ENCODE measurements around the gene TRDN.

The TRDN gene

GRCh38 chr6:123189816-123190215 lies 446.9 kb downstream of the TRDN start:
- DNase-seq (ENCODE audit: low spot score in 2 of 2) (no peak), ATAC-seq (ENCODE audit: low read depth) (no peak)
- Mint-ChIP-seq H3K36me3 (no peaks in the 10 kb centered on the region), H3K4me1 (no peaks in the 10 kb centered on the region), H3K4me3 (no peak overlapping the region), H3K9me3 (peaks cover 6% of the 10 kb centered on the region), H3K27me3 (no peaks in the 10 kb centered on the region), H3K27ac (no peak overlapping the region)

DNA sequence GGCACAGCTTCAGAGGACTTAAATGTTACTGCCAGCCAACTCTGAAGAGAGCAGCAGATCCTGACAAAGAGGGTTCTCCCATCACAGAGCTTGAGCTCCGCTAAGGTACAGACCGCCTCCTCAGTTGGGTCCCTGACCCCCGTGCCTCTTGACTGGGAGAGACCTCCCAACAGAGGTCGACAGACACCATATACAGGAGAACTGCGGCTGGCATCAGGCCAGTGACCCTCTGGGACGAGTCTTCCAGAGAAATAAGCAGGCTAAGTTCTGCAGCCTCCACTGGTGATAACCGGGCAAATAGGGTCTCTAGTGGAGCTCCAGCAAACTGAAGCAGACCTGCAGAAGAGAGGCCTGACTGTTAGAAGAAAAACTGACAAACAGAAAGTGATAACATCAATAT lies 453.8 kb downstream of the TRDN start:
- Mint-ChIP-seq H3K9me3 (peaks cover 6% of the 10 kb centered on the region), H3K4me3 (no peak overlapping the region), H3K27ac (no peak overlapping the region), H3K36me3 (no peaks in the 10 kb centered on the region), H3K27me3 (no peaks in the 10 kb centered on the region), H3K4me1 (no peaks in the 10 kb centered on the region)
- DNase-seq (ENCODE audit: low spot score in 2 of 2) (no peak), ATAC-seq (ENCODE audit: low read depth) (no peak)

DNA sequence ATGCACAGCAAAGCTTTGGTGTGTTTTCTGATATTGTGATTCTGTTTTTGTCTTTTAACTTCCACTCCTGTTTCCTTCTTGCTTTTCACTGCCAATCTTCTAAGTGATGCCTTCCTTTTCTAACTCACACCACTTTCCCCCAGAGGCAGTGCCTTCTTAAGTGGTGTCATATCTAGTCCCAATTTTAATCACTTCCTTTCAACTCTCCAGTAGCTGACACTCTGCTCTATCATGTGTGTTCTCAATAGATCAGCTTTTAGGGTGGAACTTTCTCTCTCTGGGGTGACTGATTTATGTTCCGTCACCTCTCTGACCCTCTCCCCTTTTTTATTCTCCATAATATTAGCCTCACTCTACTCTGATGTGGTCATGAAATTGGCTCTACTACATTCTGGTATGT lies 460.0 kb downstream of the TRDN start:
- ATAC-seq (ENCODE audit: low read depth) (no peak), DNase-seq (ENCODE audit: low spot score in 2 of 2) (no peak)
- H3K4me3 Mint-ChIP-seq, result no peak overlapping the region
- H3K27ac Mint-ChIP-seq, result no peak overlapping the region
- no peaks in the 10 kb centered on the region for H3K4me1 Mint-ChIP-seq
- no peaks in the 10 kb centered on the region for H3K36me3 Mint-ChIP-seq
- H3K27me3 Mint-ChIP-seq, result no peaks in the 10 kb centered on the region
- peaks cover 3% of the 10 kb centered on the region for H3K9me3 Mint-ChIP-seq

- Mint-ChIP-seq H3K27me3 (no peaks in the 10 kb centered on the region), H3K27ac (no peak overlapping the region), H3K4me1 (no peaks in the 10 kb centered on the region), H3K9me3 (peaks cover 3% of the 10 kb centered on the region), H3K36me3 (no peaks in the 10 kb centered on the region), H3K4me3 (no peak overlapping the region)
- ATAC-seq (ENCODE audit: low read depth), result no peak
- DNase-seq (ENCODE audit: low spot score in 2 of 2), result no peak
These were observed 465.2 kb downstream of the TRDN start for GRCh38 chr6:123171341-123172115.

GRCh38 chr6:123169774-123170095 lies 467.0 kb downstream of the TRDN start:
- no peaks in the 10 kb centered on the region for H3K27me3 Mint-ChIP-seq
- H3K36me3 Mint-ChIP-seq, result no peaks in the 10 kb centered on the region
- H3K9me3 Mint-ChIP-seq, result peaks cover 4% of the 10 kb centered on the region
- no peak for ATAC-seq (ENCODE audit: low read depth)
- no peak overlapping the region for H3K4me3 Mint-ChIP-seq
- H3K4me1 Mint-ChIP-seq, result no peaks in the 10 kb centered on the region
- DNase-seq (ENCODE audit: low spot score in 2 of 2), result no peak
- H3K27ac Mint-ChIP-seq, result no peak overlapping the region

DNA sequence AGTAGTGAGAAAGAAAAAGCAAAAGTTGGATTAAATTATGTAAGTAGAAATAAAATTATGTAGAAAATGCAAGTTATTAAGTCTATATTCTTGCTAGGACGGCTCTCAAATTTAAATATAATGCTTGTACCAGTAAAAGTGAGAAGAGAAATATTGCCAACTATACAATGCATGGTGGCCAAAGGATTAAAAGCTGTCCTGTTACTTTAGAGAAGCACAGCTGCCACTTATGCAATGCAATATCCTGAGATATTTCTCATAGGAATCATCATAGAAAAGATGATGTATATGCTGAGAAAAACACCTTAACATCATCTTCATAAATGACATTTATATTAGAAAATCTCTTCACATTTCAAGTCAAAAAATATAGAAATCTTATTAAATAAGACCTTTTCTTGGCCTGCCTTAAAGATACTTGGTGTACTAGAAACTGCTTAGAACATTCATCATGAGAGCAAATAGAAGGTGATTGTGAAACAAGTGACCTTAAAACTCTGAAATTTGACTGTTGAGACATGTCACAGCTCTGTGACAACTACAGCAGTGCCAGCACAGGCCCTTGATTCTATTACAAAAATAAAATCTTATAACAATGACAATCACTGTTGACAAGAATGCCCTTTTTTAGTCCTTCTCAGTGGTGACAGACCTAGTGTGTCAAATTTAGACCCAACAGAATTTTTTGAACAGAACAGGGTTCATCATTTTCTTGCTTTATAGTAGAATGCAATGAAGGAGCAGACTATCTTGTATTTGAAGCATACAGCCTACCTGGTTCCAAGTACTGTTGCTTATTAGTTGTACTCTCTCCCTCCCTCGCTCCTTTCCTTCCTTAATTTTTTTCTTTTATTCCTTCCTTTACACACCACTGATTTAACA lies 467.6 kb downstream of the TRDN start:
- ATAC-seq (ENCODE audit: low read depth) (no peak), DNase-seq (ENCODE audit: low spot score in 2 of 2) (no peak)
- Mint-ChIP-seq H3K9me3 (peaks cover 4% of the 10 kb centered on the region), H3K27me3 (no peaks in the 10 kb centered on the region), H3K4me1 (no peaks in the 10 kb centered on the region), H3K27ac (no peak overlapping the region), H3K36me3 (no peaks in the 10 kb centered on the region), H3K4me3 (no peak overlapping the region)

DNA sequence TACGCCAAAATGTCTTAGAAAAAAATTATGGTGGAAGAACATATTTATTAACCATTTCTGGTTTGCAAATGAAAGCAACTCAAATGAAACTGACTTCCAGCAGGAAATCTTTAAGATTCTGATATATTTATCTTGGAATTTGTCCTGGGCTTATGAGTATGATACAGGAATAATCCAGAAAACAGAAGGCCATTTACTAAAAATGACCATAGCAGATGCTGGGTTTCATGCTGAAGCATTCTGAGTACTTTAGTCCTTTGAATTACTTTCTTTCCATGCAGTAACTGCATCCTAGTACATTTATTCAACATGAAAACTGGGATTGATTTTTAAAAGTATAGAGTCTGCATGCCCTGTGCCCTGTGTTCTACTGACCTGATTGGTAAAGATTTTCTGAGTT lies 468.3 kb downstream of the TRDN start:
- Mint-ChIP-seq H3K27ac (no peak overlapping the region), H3K4me3 (no peak overlapping the region), H3K36me3 (no peaks in the 10 kb centered on the region)

More for the DNA sequence above, 468.3 kb downstream of the TRDN start:
- no peaks in the 10 kb centered on the region for H3K27me3 Mint-ChIP-seq
- no peaks in the 10 kb centered on the region for H3K4me1 Mint-ChIP-seq
- DNase-seq (ENCODE audit: low spot score in 2 of 2) (no peak), ATAC-seq (ENCODE audit: low read depth) (no peak)
- H3K9me3 Mint-ChIP-seq, result peaks cover 4% of the 10 kb centered on the region

Measured in memory B cell (primary cell).